ENCODE measurements around the gene SNRPA.
"Not testable (repeated sequence)": the region's sequence is repeated elsewhere in the genome, so short reads cannot be mapped to it uniquely, and the experiment has no call there.

The SNRPA gene

GRCh38 chr19:40802300-40803169 lies 51.5 kb downstream of the SNRPA start:
- DNase-seq (ENCODE audit: low read depth) = no peak

DNA sequence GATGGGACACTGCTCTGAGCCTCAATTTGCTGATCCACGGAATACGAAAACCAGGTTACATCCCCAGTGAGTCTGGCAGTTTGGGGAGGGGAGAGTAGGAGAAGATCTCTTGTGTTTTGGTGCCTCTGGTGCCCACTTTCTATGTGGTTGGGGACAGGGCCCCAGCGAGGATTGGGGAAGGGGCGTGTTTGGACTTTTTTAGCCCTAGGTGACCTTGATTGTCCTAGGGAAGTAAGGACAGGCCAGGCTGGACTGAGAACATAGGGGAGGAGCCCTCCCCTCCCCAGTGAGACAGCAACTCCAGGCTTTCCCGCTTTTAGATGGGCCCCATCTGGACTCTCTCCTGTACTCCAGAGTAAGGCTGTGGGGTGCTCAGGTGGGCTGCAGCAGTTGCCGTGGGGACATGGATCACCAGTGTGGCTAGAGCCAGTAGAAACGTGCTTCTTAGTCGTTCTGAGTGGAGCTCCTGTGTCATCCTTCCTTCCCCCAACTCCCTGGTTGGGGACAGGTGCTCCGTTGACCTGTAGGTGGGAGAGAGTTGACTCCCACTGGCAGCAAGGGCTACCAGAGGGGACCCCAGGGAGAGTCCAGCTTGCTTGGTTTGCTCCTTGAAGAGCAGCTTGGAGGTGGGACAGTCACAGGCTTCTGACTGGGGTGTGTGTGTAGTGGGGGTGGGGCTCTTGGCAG lies 52.3 kb downstream of the SNRPA start:
- DNase-seq (ENCODE audit: low read depth) = no peak

DNA sequence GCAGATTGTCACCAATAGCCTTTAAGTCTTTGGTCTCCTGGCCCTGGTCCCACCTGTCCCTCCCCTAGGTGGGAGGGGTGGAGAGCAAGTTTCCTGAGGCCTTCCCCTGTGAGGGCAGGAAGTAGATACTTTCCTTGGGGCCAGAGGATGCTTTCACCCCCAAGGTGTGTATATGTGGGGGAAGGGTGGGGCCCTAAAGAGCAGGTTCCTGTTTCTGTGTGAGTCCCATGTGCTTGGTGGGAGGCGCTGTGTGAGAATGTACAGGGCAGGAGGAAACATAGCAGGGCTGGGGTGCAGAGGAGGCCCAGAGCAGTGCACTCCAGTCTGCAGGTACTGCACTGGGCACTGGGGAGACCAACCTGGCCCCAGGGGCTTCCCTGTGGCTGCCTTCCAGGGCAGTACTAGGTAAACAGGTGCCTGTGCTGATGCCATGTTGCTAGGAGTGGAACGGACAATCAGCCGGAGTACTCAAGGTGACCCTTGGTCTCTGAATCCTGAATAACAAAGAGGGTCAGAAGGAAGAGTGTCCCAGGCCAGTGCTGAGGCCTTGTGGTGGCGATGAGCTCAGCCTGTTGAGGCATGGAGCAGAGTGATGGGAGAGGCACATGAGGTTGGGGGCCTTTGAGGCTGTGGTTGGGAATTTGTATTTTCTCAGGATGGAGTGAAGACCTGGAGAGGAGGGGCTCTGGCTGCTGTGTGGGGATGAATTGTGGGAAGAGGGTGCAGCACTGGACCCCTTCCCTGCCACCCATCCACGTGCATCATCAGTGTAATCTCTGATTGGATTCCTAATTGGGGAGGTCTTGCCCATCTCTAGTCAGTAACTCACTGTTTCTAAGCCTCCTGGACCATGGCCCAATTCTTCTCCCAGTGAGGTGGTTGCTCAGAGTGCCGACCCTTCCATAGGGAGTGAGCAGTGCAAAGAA lies 53.1 kb downstream of the SNRPA start:
- no peak for DNase-seq (ENCODE audit: low read depth)

- DNase-seq (ENCODE audit: low read depth) = no peak
These were observed 53.8 kb downstream of the SNRPA start for GRCh38 chr19:40804783-40805242.

DNA sequence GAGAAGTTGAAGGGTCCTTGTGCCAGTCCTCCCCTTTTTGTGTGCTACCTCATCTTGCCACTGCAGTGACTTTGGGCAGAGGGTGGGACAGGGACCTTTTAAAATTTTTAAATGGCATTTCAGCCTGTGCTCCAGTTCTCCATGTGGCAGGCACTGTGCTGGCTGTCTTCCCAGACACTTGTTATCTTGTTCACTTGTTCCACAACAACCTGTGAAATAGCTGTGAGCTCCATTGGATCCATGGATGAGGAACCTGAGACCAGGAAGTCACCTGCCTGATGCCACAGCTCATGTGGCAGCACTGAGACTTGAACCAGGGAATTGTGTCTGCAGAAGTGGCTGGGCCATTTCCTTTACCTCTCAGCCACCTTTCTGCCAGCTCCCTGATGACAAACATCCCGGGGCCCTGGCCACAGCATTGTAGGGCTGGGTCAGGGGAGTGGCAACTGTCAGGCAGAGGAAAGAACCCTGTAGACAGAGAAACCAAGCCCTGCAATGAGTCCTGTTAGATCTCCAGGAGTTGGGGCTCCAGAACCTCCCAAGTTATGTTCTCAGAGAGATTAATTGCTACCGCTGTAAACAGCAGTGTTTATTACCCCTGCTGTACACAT lies 54.4 kb downstream of the SNRPA start:
- DNase-seq (ENCODE audit: low read depth) = no peak

DNA sequence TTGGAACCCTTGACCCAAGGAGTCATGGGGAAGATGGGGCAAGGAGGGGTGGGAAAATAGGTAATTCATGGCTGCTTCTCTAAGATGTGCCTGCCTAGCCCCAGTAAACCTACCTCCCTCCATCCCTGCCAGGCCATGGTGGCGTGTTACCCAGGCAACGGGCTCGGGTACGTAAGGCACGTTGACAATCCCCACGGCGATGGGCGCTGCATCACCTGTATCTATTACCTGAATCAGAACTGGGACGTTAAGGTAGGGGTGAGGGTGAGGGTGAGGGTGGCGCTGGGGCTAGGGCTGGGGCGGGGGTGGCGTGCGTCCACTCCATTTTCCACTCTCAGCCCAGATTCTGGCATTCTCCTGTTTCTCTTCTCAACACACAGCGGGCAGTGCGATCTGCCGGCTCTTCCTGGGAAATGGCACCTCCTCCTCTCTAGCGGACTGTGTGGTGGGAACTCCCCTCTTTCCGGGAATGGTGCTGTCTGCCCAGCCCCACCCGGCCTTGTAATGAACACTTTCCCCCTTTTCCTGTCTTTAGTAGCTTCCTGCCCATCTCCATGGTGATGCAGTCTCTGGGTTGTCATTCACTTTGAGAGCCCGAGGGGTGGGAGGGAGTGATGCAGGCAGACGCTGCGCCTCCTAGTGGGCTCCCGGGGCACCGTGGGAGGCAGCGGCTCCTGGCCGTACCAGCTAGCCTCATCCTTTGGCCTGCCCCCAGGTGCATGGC lies 55.6 kb downstream of the SNRPA start:
- no peak for DNase-seq (ENCODE audit: low read depth)

DNA sequence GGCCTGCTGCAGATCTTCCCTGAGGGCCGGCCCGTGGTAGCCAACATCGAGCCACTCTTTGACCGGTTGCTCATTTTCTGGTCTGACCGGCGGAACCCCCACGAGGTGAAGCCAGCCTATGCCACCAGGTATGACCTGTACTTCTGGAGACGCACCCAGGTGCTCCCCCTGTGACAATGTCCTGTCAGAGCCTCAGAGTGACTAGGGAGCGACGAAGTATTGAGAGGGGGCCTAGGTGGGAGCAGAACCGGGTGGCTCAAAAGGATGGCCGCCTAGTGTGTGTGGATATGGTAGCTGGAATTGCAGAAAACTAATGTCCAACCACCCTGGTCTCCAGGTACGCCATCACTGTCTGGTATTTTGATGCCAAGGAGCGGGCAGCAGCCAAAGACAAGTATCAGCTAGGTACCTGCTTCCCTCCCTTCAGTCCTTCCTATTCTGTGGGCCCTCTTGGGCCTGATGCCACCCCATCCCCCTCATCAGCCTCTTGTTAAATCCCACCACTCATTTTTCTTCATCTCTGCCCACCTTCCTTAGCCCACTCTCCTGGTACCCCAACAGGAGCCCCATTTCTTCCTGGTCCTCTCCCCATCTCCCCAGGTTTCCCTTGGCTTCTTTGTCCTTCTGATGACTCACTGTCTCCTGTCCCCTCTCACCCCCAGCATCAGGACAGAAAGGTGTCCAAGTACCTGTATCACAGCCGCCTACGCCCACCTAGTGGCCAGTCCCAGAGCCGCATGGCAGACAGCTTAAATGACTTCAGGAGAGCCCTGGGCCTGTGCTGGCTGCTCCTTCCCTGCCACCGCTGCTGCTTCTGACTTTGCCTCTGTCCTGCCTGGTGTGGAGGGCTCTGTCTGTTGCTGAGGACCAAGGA lies 56.4 kb downstream of the SNRPA start:
- no peak for DNase-seq (ENCODE audit: low read depth)

GRCh38 chr19:40808021-40808325 lies 57.0 kb downstream of the SNRPA start:
- DNase-seq (ENCODE audit: low read depth) = no peak

DNA sequence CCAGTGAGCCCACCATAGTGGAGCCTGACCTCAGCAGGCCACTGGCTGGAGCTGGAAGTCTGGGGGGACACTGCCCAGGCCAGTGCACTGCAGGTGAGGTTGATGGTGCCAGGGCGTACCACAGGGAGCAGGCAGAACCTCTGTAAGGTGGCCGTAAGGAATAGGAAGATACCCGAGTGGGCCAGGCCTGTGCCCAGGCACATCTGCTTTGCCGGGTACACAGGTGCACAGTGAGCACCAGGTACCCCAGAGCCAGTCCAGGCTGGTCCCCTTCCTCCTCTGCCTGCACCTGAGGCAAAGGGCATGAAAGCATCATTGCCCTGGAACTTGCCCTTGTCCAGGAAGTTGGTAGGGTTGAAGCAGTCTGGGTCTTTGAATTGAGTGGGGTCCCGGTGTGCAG lies 57.5 kb downstream of the SNRPA start:
- DNase-seq (ENCODE audit: low read depth) = no peak

DNA sequence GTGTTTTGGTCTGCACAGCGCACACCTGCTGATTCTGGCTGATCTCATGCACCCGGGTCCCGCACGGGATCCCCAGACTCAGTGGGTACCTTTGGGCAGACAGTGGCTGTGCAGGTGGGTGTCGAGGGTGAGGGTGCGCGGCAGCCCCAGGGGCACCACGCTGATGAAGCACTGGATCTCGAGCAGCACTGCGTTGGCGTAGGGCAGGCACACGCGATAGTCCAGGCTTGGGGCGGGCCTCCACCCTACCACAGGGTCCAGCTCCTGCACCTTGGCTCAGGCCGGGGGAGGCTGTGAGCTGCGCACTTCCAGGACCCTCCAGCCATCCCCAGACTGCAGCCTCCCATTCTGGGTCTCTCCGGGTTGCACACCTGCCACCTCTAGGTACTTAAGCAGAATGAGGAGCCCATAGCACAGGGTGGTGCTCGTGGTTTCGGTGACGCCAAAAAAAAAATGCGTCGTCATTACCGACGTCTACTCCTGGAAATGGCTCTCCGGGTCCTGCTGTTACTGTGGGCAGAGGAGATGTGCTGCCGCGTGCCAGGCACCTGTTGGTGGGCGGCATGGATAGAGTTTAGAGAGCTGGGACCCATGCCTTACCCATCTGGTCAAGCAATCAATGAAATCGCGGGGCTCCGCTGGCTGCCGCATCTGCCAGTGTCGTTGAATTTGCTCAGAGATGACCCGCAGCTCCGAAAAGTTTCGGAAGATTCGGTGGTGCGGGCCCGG lies 58.5 kb downstream of the SNRPA start:
- no peak for DNase-seq (ENCODE audit: low read depth)

GRCh38 chr19:40810160-40810559 lies 59.2 kb downstream of the SNRPA start:
- DNase-seq (ENCODE audit: low read depth) = no peak

DNA sequence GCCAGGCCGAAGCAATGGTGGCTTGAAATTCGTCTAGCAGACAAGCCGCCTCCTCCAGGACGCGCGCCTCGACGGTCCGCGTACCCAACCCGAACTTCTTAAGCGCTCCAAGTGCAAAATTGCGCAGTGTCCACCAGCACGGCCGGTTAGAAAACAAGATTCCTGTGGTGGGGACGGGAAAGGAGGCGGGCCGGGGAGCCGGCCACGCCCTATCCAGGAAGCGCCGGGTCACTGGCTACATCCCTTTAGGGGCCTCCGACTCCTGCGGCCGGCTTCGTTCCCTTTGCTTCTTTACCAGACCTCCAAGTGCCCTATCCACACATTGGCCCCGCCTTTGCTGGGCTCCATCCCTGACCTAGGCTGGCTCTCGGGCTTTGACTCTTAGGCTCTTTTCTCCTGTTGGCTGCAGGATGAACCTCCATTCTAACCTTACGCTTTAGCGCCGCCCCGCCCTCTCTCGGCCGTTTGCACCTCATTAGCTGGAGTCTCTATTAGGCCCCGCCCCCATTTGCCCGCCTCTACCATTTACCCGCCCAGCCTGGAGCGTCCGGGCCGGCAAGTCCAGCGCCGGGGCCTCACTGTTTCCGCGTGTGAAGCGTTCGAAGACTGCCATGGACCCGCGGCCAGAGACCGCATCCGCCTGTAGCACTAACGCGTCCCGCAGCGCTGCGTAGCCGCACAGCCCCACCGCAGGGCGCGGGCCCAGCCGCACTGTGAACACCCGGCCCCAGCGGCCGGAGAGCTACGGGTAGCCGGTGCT lies 59.8 kb downstream of the SNRPA start:
- not testable (repeated sequence) for DNase-seq (ENCODE audit: low read depth)

DNA sequence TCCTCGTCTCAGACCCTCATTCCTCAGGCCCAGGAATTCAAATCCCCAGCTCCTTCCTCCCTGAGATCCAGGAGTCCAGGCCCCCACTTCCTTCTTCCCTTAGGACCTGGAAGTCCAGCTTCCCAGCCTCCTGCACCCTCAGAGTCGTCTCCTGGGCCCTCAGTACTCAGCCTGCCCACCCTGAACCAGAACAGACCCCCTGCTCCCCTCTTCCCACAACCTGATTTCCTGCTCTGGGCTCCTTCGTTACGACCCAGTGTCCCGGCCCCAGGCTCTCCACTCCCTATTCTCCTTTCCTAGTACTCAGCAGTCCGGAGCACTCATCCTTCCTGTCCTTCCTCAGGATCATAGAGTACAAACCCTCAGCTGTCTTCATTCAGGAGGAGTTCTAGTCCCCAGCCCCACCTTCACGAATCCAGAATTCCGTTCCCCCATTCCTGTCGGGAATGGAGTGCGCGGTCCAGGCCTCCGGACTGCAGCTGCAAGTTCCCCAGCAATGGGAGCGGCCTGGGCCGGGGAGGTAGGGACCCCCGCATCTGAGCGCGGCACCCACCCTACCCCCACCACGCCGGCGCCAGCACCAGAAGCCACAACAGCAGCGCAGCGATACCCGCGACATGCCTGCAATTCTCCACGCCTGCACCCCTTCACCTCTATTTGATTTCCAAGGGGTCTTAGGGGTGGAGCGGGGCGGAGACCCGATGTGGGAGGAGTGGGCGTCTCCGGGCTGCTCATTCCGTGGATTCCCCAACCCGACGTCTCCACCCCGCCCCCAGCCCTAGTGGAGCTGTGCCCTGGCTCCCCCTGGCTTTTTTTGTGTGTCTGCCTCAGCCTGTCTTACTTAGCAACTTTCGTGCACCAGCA lies 60.7 kb downstream of the SNRPA start:
- no peak for DNase-seq (ENCODE audit: low read depth)

GRCh38 chr19:40812571-40812970 lies 61.6 kb downstream of the SNRPA start:
- DNase-seq (ENCODE audit: low read depth) = not testable (repeated sequence)

- no peak for DNase-seq (ENCODE audit: low read depth)
These were observed 62.2 kb downstream of the SNRPA start for GRCh38 chr19:40813182-40813581.

Measured in HS-5 (cell line).